GM12878 (cell line): ENCODE measurements around the gene MYO1C. TPM values are rescaled to one million over a fixed set of nuclear protein-coding genes. Genes with fewer than 3 reads are reported as not detected.

ENCODE experiments used
- ASH2L ChIP-seq: fragments of 300-600, 200-600 bp; sonication (generic); IDR thresholded peaks from 2 replicates; pipeline ENCODE4 v1.6.1; 2017; ENCODE audit warnings: low read depth, mild to moderate bottlenecking, borderline replicate concordance
- CREM ChIP-seq: IDR thresholded peaks from 2 replicates; pipeline ENCODE4 v1.6.1; 2014; ENCODE audit warnings: antibody characterized with exemption, low read depth
- FOS ChIP-seq: IDR thresholded peaks from 3 replicates; pipeline ENCODE4 v1.6.1; 2011; ENCODE audit warnings: borderline replicate concordance; ENCODE audit not compliant: insufficient read length; ENCODE audit errors: extremely low read depth
- IRF4 ChIP-seq: IDR thresholded peaks from 2 replicates; pipeline ENCODE4 v1.6.1; 2011; ENCODE audit warnings: low read depth, low read length
- LARP7 ChIP-seq: fragments of 450-650 bp; IDR thresholded peaks from 2 replicates; pipeline ENCODE4 v1.6.1; 2017; ENCODE audit warnings: mild to moderate bottlenecking
- NFYB ChIP-seq: IDR thresholded peaks from 2 replicates; pipeline ENCODE4 v1.6.1; 2011; ENCODE audit warnings: low read depth, mild to moderate bottlenecking, low read length, improper control_type of control experiment, moderate library complexity; ENCODE audit not compliant: insufficient read depth
- NRF1 ChIP-seq: conservative IDR thresholded peaks from 2 replicates; pipeline ENCODE4 v1.6.1; 2011; ENCODE audit warnings: mild to moderate bottlenecking, low read depth, low read length, improper control_type of control experiment
- RCOR1 ChIP-seq: conservative IDR thresholded peaks from 2 replicates; pipeline ENCODE4 v1.6.1; 2012; ENCODE audit warnings: low read depth, low read length, improper control_type of control experiment
- SP1 ChIP-seq: IDR thresholded peaks from one replicate; pipeline ENCODE4 v1.6.1; 2011; ENCODE audit warnings: low read depth, low read length
- SREBF2 ChIP-seq: IDR thresholded peaks from 2 replicates; pipeline ENCODE4 v1.6.1; 2012; ENCODE audit warnings: mild to moderate bottlenecking, low read length
- TCF12 ChIP-seq: IDR thresholded peaks from 2 replicates; pipeline ENCODE4 v1.6.1; 2011; ENCODE audit warnings: low read depth, mild to moderate bottlenecking, low read length
- ZNF622 ChIP-seq: fragments of 450-650 bp; IDR thresholded peaks from 2 replicates; pipeline ENCODE4 v1.6.1; 2017; ENCODE audit warnings: mild to moderate bottlenecking, inconsistent platforms
- ZSCAN29 ChIP-seq: fragments of 450-650 bp; IDR thresholded peaks from 2 replicates; pipeline ENCODE4 v1.6.1; 2017; ENCODE audit warnings: mild to moderate bottlenecking, moderate library complexity
- polyA plus RNA-seq, 11 experiments: library from polyadenylated mRNA; depleted of rRNA in 4 of 11; unstranded in 6 of 11; stranded (reverse) in 5 of 11; fragments of >200 nt; fragmentation: Nextera tagmentation in 4 of 11; fragmentation: Illumina TruSeq in 1 of 11; extraction: Ambion mirVana in 4 of 11; extraction: Trizol in 1 of 11; gene quantifications; 1 replicate in 1 of 11; 2 replicates in 10 of 11; pipeline versions ENCODE4 v1.2.1 to v1.2.3, GENCODE V29; 2011 to 2016; ENCODE audit warnings: inconsistent platforms in 2 of 11, missing spikeins in 2 of 11, low read depth in 1 of 11
- total RNA-seq, 4 experiments: library from RNA; depleted of rRNA in 3 of 4; stranded (reverse); fragments of >200 nt in 3 of 4; fragmentation: Illumina TruSeq in 1 of 4; extraction: Trizol in 1 of 4; gene quantifications; 2 replicates each; pipeline versions ENCODE4 v1.2.1 to v1.2.3, GENCODE V29; 2013 to 2021
- TF ChIP-seq, protein P1 (sequence below), 3 experiments: IDR thresholded peaks in 2 of 3; conservative IDR thresholded peaks in 1 of 3; 2 replicates each; pipeline ENCODE4 v1.5.1; 2011; ENCODE audit warnings: low read depth in 3 of 3, low read length in 3 of 3, mild to moderate bottlenecking in 3 of 3, control low read depth in 2 of 3, moderate library complexity in 2 of 3, inconsistent platforms in 1 of 3, mixed read lengths in 1 of 3; ENCODE audit not compliant: control insufficient read depth in 2 of 3, insufficient read depth in 1 of 3; ENCODE audit errors: extremely low read depth in 1 of 3
- TF ChIP-seq, protein P2 (sequence below): IDR thresholded peaks from 2 replicates; pipeline ENCODE4 v1.6.1; 2011; ENCODE audit warnings: mild to moderate bottlenecking, low read depth, low read length, moderate library complexity; ENCODE audit not compliant: insufficient replicate concordance
- TF ChIP-seq, protein P3 (sequence below): IDR thresholded peaks from 2 replicates; pipeline ENCODE4 v1.6.1; 2011; ENCODE audit warnings: borderline replicate concordance, low read depth, mild to moderate bottlenecking, moderate library complexity, mixed read lengths, low read length; ENCODE audit not compliant: insufficient read depth; ENCODE audit errors: extremely low read length
- TF ChIP-seq, protein P4 (sequence below): fragments of 450-650 bp; conservative IDR thresholded peaks from 2 replicates; pipeline ENCODE4 v1.6.1; 2017; ENCODE audit warnings: mild to moderate bottlenecking, moderate library complexity
- TF ChIP-seq, protein P5 (sequence below): IDR thresholded peaks from 2 replicates; pipeline ENCODE4 v1.6.1; 2012; ENCODE audit warnings: low read depth, low read length, improper control_type of control experiment
- TF ChIP-seq, protein P6 (sequence below): IDR thresholded peaks from 2 replicates; pipeline ENCODE4 v1.6.1; 2011; ENCODE audit warnings: borderline replicate concordance, low read depth, mild to moderate bottlenecking, moderate library complexity, low read length; ENCODE audit not compliant: insufficient read depth, poor library complexity, severe bottlenecking

Gene MYO1C
- total and polyA plus RNA-seq, 10 of the 15 experiments (the other 5 are each of a cell fraction or from before 2014, with no cell fraction given), result 1.2 to 92.0 (median 36.6) TPM

DNA sequence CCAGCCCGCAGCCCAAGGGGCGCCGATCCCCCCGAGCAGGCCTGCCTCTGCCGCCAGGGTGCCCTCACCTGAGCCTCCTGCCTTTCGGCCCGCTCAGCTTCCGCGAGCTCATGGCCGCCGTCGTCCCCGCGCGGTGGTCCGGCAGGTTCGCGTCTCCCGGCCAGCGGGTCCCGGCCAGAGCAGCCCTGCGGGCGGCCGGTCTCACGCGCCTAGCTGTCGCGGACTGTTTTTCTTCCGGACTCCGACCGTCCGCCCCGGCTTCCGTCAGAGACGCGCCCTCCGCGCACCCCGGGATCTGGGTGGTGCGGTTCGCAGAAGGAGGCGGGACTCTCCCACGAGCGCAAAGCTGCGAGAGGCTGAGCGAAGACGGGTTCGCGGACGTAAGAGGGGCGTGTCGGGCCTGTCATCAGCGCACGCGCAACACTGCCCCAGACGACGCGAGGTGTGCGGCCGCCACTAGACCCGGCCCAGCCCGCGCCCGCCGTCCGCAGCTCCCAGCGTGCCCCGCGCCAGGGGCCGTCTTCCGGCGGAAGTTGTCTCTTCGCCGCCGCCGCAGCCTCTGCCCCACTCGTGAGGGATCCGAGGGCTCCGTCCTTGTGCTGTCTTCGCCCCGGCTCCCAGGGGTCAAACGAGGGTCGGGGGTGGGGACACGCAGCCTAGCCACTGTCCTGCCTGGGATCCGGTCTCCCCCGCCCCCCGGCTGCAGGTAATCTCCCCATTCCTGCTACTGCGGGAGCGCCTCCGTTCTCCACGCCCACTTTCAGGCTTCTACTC lies 24.1 kb upstream of the MYO1C start, which contains the start of gene INPP5K (continued):
- TF ChIP-seq, protein P1, sequence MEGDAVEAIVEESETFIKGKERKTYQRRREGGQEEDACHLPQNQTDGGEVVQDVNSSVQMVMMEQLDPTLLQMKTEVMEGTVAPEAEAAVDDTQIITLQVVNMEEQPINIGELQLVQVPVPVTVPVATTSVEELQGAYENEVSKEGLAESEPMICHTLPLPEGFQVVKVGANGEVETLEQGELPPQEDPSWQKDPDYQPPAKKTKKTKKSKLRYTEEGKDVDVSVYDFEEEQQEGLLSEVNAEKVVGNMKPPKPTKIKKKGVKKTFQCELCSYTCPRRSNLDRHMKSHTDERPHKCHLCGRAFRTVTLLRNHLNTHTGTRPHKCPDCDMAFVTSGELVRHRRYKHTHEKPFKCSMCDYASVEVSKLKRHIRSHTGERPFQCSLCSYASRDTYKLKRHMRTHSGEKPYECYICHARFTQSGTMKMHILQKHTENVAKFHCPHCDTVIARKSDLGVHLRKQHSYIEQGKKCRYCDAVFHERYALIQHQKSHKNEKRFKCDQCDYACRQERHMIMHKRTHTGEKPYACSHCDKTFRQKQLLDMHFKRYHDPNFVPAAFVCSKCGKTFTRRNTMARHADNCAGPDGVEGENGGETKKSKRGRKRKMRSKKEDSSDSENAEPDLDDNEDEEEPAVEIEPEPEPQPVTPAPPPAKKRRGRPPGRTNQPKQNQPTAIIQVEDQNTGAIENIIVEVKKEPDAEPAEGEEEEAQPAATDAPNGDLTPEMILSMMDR (IDR thresholded peaks at IDR 0.05 in 2 of 3, conservative IDR thresholded peaks at IDR 0.05 in 1 of 3; ENCODE audit: control insufficient read depth in 2 of 3, extremely low read depth in 1 of 3, insufficient read depth in 1 of 3, low read depth in 3 of 3, low read length in 3 of 3), result peak in 1 of 3 experiments; percentile 3; a peak in 1 of 6 replicates
- no peak for TF ChIP-seq FOS
- no peak; the same call in 1 of the 2 replicates for TF ChIP-seq ASH2L
- peak; percentile 37; the same call in 1 of the 2 replicates for TF ChIP-seq SREBF2
- TF ChIP-seq CREM, result peak; percentile 78
- TF ChIP-seq NRF1, result peak; percentile 70
- 0 out of 2 replicates have a peak, but pooled peaks have one; percentile 7 for TF ChIP-seq TCF12
- TF ChIP-seq, protein P2, sequence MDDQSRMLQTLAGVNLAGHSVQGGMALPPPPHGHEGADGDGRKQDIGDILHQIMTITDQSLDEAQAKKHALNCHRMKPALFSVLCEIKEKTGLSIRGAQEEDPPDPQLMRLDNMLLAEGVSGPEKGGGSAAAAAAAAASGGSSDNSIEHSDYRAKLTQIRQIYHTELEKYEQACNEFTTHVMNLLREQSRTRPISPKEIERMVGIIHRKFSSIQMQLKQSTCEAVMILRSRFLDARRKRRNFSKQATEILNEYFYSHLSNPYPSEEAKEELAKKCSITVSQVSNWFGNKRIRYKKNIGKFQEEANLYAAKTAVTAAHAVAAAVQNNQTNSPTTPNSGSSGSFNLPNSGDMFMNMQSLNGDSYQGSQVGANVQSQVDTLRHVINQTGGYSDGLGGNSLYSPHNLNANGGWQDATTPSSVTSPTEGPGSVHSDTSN, result peak; percentile 6
- peak; percentile 66 for TF ChIP-seq SP1
- 0 out of 2 replicates have a peak, but pooled peaks have one; percentile 54 for TF ChIP-seq LARP7
- TF ChIP-seq, protein P3, sequence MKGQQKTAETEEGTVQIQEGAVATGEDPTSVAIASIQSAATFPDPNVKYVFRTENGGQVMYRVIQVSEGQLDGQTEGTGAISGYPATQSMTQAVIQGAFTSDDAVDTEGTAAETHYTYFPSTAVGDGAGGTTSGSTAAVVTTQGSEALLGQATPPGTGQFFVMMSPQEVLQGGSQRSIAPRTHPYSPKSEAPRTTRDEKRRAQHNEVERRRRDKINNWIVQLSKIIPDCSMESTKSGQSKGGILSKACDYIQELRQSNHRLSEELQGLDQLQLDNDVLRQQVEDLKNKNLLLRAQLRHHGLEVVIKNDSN, result no peak
- TF ChIP-seq RCOR1, result 0 out of 2 replicates have a peak, but pooled peaks have one; percentile 42
- no peak for TF ChIP-seq IRF4
- TF ChIP-seq, protein P4, sequence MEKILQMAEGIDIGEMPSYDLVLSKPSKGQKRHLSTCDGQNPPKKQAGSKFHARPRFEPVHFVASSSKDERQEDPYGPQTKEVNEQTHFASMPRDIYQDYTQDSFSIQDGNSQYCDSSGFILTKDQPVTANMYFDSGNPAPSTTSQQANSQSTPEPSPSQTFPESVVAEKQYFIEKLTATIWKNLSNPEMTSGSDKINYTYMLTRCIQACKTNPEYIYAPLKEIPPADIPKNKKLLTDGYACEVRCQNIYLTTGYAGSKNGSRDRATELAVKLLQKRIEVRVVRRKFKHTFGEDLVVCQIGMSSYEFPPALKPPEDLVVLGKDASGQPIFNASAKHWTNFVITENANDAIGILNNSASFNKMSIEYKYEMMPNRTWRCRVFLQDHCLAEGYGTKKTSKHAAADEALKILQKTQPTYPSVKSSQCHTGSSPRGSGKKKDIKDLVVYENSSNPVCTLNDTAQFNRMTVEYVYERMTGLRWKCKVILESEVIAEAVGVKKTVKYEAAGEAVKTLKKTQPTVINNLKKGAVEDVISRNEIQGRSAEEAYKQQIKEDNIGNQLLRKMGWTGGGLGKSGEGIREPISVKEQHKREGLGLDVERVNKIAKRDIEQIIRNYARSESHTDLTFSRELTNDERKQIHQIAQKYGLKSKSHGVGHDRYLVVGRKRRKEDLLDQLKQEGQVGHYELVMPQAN, result peak; percentile 99
- TF ChIP-seq NFYB, result peak; percentile 84
- TF ChIP-seq ZSCAN29, result no peak
- TF ChIP-seq, protein P5, sequence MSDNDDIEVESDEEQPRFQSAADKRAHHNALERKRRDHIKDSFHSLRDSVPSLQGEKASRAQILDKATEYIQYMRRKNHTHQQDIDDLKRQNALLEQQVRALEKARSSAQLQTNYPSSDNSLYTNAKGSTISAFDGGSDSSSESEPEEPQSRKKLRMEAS, result peak; percentile 16; the same call in 1 of the 2 replicates
- no peak for TF ChIP-seq ZNF622
- TF ChIP-seq, protein P6, sequence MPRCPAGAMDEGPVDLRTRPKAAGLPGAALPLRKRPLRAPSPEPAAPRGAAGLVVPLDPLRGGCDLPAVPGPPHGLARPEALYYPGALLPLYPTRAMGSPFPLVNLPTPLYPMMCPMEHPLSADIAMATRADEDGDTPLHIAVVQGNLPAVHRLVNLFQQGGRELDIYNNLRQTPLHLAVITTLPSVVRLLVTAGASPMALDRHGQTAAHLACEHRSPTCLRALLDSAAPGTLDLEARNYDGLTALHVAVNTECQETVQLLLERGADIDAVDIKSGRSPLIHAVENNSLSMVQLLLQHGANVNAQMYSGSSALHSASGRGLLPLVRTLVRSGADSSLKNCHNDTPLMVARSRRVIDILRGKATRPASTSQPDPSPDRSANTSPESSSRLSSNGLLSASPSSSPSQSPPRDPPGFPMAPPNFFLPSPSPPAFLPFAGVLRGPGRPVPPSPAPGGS, result peak; percentile 85
